GM13976 (cell line): ENCODE results near the gene OPN1LW.
"Not testable (repeated sequence)": the region's sequence is repeated elsewhere in the genome, so short reads cannot be mapped to it uniquely, and the experiment has no call there.

ENCODE experiments used
- DNase-seq: peaks from one replicate; pipeline ENCODE4 v3.0.0; 2012; ENCODE audit warnings: low spot score
- CTCF ChIP-seq: IDR thresholded peaks from 2 replicates; pipeline ENCODE4 v1.5.1; 2012; ENCODE audit warnings: borderline replicate concordance, mild to moderate bottlenecking; ENCODE audit not compliant: insufficient read depth; ENCODE audit errors: extremely low read depth, missing control alignments, control extremely low read depth
- in situ Hi-C: fragments of 300-500 bp; cut with MboI; formaldehyde crosslinking; loops from one replicate; pipeline ENCODE4 v1.12.0; 2022; ENCODE audit warnings: low sequenced_read_pairs, mixed read lengths, inconsistent platforms; ENCODE audit not compliant: unreplicated experiment

The OPN1LW gene

GRCh38 chrX:154140742-154141141, 3.3 kb upstream of the OPN1LW start:
- in situ Hi-C loops = no loop called here
- no peak for TF ChIP-seq CTCF
- no peak for DNase-seq

GRCh38 chrX:154142386-154142785, 1.7 kb upstream of the OPN1LW start:
- in situ Hi-C loops = no loop called here
- no peak for TF ChIP-seq CTCF
- no peak for DNase-seq

GRCh38 chrX:154142950-154143745, 895 bp upstream of the OPN1LW start:
- no peak for TF ChIP-seq CTCF
- in situ Hi-C loops = no loop called here

GRCh38 chrX:154151030-154151429, 7.0 kb downstream of the OPN1LW start:
- in situ Hi-C loops = not testable (repeated sequence)

More at GRCh38 chrX:154142950-154143745, 895 bp upstream of the OPN1LW start:
- no peak for DNase-seq

GRCh38 chrX:154156221-154156620, 12.2 kb downstream of the OPN1LW start:
- DNase-seq, in situ Hi-C loops: not testable (repeated sequence)

More at GRCh38 chrX:154151030-154151429, 7.0 kb downstream of the OPN1LW start:
- not testable (repeated sequence) for DNase-seq

- in situ Hi-C loops, DNase-seq: not testable (repeated sequence)
These were observed 13.2 kb downstream of the OPN1LW start for GRCh38 chrX:154157207-154157606.

- in situ Hi-C loops, DNase-seq: not testable (repeated sequence)
These were observed 15.3 kb downstream of the OPN1LW start for GRCh38 chrX:154159345-154159744.

GRCh38 chrX:154164902-154165301, 20.9 kb downstream of the OPN1LW start:
- in situ Hi-C loops, DNase-seq: not testable (repeated sequence)

- in situ Hi-C loops = not testable (repeated sequence)
These were observed 24.3 kb downstream of the OPN1LW start for GRCh38 chrX:154168384-154168783.

GRCh38 chrX:154172535-154172943, 28.5 kb downstream of the OPN1LW start:
- in situ Hi-C loops = not testable (repeated sequence)

More at GRCh38 chrX:154168384-154168783, 24.3 kb downstream of the OPN1LW start:
- DNase-seq = not testable (repeated sequence)

GRCh38 chrX:154174356-154174755, 30.3 kb downstream of the OPN1LW start:
- DNase-seq, in situ Hi-C loops: not testable (repeated sequence)

More at GRCh38 chrX:154172535-154172943, 28.5 kb downstream of the OPN1LW start:
- not testable (repeated sequence) for DNase-seq

- in situ Hi-C loops, DNase-seq: not testable (repeated sequence)
These were observed 38.3 kb downstream of the OPN1LW start, which contains the start of gene OPN1MW for GRCh38 chrX:154182296-154182695. TSS of gene OPN1MW (plus strand) at chrX:154182596. CDS start at chrX:154182678, 82 bp downstream.

- DNase-seq, in situ Hi-C loops: not testable (repeated sequence)
These were observed 39.8 kb downstream of the OPN1LW start for GRCh38 chrX:154183794-154184193.

GRCh38 chrX:154192846-154193245, 48.8 kb downstream of the OPN1LW start:
- in situ Hi-C loops, DNase-seq: not testable (repeated sequence)

- DNase-seq, in situ Hi-C loops: not testable (repeated sequence)
These were observed 50.3 kb downstream of the OPN1LW start for GRCh38 chrX:154194316-154194715.
